ENCODE results near the gene TBC1D10B.

The TBC1D10B gene

GRCh38 chr16:30368792-30369090 lies 1.6 kb downstream of the TBC1D10B start:
- H3K36me3 ChIP-seq (ENCODE audit: control insufficient read depth, insufficient read depth, low read length), result no peaks in the 10 kb centered on the region
- H3K9me3 ChIP-seq (ENCODE audit: control insufficient read depth, low read length), result no peaks in the 10 kb centered on the region
- peaks cover 15% of the 10 kb centered on the region for H3K4me1 ChIP-seq
- H3K27ac ChIP-seq, result peak overlapping the region; percentile 12
- no peak overlapping the region for H3K9ac ChIP-seq
- H3K27me3 ChIP-seq (ENCODE audit: control insufficient read depth, insufficient read depth, low read length), result no peaks in the 10 kb centered on the region
- no peak for TF ChIP-seq CTCF (IDR thresholded peaks at IDR 0.05)
- peak overlapping the region; percentile 92 for H3K4me2 ChIP-seq (ENCODE audit: low read length)
- peaks cover 33% of the 10 kb centered on the region for H3K79me2 ChIP-seq
- peak overlapping the region; percentile 83 for H3K4me3 ChIP-seq (ENCODE audit: low read depth, low read length)
- H2AFZ ChIP-seq, result no peak overlapping the region

DNA sequence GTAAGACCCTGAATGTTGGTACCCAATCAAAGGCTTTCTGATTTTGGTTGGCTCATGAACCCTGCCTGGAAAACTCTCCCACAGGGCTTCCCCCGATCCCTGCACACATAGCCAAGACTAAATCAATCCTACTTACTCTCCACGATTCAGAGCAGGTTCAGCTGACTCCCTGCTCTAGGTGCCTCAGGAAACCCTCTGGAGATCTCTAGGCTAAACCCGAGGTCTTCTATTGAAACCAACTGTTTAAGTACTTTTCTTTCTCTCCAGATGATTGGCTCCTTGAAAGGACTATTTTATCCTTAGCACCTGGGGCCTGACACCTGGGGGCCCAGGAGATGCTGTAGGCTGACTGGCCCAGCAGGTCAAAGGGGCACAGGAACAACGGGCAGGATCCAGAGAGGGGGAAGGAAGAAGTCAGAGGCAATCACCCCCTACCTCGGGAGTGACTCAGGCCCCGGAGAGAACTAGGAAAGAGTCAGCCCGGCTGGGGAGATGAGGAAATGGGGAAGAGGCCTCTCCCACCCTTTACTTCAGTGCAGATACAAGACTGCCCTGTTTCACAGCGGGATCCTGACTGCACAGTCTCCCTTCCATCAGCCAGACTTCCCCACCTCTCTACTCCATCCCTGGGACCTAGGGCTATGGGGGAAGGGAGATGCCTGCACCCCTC lies 2.0 kb downstream of the TBC1D10B start:
- Histone ChIP-seq H3K9me3 (ENCODE audit: control insufficient read depth, low read length) (no peaks in the 10 kb centered on the region), H3K79me2 (peaks cover 33% of the 10 kb centered on the region), H3K4me2 (ENCODE audit: low read length) (peak overlapping the region; percentile 92), H3K4me3 (ENCODE audit: low read depth, low read length) (peak overlapping the region; percentile 83), H2AFZ (no peak overlapping the region), H3K27ac (peak overlapping the region; percentile 12), H3K36me3 (ENCODE audit: control insufficient read depth, insufficient read depth, low read length) (no peaks in the 10 kb centered on the region), H3K9ac (no peak overlapping the region), H3K27me3 (ENCODE audit: control insufficient read depth, insufficient read depth, low read length) (no peaks in the 10 kb centered on the region), H3K4me1 (peaks cover 15% of the 10 kb centered on the region)
- no peak for TF ChIP-seq CTCF (IDR thresholded peaks at IDR 0.05)

GRCh38 chr16:30367349-30368009 lies 2.8 kb downstream of the TBC1D10B start:
- no peak for TF ChIP-seq CTCF (IDR thresholded peaks at IDR 0.05)
- Histone ChIP-seq H3K79me2 (peaks cover 33% of the 10 kb centered on the region), H3K9me3 (ENCODE audit: control insufficient read depth, low read length) (no peaks in the 10 kb centered on the region), H3K4me3 (ENCODE audit: low read depth, low read length) (peak overlapping the region; percentile 83), H2AFZ (no peak overlapping the region), H3K36me3 (ENCODE audit: control insufficient read depth, insufficient read depth, low read length) (no peaks in the 10 kb centered on the region), H3K27ac (no peak overlapping the region), H3K27me3 (ENCODE audit: control insufficient read depth, insufficient read depth, low read length) (no peaks in the 10 kb centered on the region), H3K4me2 (ENCODE audit: low read length) (peak overlapping the region; percentile 92), H3K9ac (no peak overlapping the region), H3K4me1 (peaks cover 15% of the 10 kb centered on the region)

DNA sequence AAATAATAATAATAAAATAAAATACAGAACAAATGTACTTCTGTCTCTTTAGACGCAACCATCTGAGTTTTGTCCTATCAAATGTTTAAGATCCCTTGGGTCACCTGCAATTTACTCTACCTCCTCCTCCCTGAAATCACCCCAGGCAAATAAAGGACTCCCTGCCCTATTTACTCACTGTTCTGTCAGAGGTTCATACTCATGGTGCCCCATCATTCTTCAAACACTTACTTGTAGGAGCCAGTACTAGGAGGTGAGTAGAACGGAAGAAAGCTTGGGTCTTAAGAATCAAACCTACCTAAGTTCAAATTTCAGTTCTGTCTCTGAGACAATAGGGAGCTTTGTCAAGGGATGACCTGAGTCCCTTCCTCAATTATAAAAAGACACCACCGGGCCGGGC lies 3.8 kb downstream of the TBC1D10B start:
- H3K9ac ChIP-seq, result no peak overlapping the region
- H3K4me1 ChIP-seq, result peaks cover 14% of the 10 kb centered on the region
- H3K79me2 ChIP-seq, result peaks cover 33% of the 10 kb centered on the region
- no peak for TF ChIP-seq CTCF (IDR thresholded peaks at IDR 0.05)
- H3K36me3 ChIP-seq (ENCODE audit: control insufficient read depth, insufficient read depth, low read length), result no peaks in the 10 kb centered on the region
- no peak overlapping the region for H3K4me3 ChIP-seq (ENCODE audit: low read depth, low read length)
- H2AFZ ChIP-seq, result no peak overlapping the region
- H3K27ac ChIP-seq, result no peak overlapping the region
- H3K4me2 ChIP-seq (ENCODE audit: low read length), result no peak overlapping the region
- no peaks in the 10 kb centered on the region for H3K27me3 ChIP-seq (ENCODE audit: control insufficient read depth, insufficient read depth, low read length)
- no peaks in the 10 kb centered on the region for H3K9me3 ChIP-seq (ENCODE audit: control insufficient read depth, low read length)

- Histone ChIP-seq H3K36me3 (ENCODE audit: control insufficient read depth, insufficient read depth, low read length) (no peaks in the 10 kb centered on the region), H3K4me2 (ENCODE audit: low read length) (no peak overlapping the region)
Observed at GRCh38 chr16:30365200-30365599, 5.1 kb downstream of the TBC1D10B start.

More at GRCh38 chr16:30365200-30365599, 5.1 kb downstream of the TBC1D10B start:
- Histone ChIP-seq H3K27me3 (ENCODE audit: control insufficient read depth, insufficient read depth, low read length) (no peaks in the 10 kb centered on the region), H3K4me1 (peaks cover 10% of the 10 kb centered on the region), H3K9ac (no peak overlapping the region), H3K79me2 (peaks cover 37% of the 10 kb centered on the region), H2AFZ (no peak overlapping the region), H3K9me3 (ENCODE audit: control insufficient read depth, low read length) (no peaks in the 10 kb centered on the region), H3K4me3 (ENCODE audit: low read depth, low read length) (no peak overlapping the region), H3K27ac (no peak overlapping the region)
- no peak for TF ChIP-seq CTCF (IDR thresholded peaks at IDR 0.05)

All from parathyroid adenoma (tissue), 2 donors.